Stimulated activated CD4-positive, alpha-beta T cell treated with anti-CD3 and anti-CD28 coated beads, Interleukin-2, amount 100 ng/mL, for 48 hours (primary cell): ENCODE results near the gene SYNPR.

Source experiments
- DNase-seq, 2 donors: peaks; one replicate each; pipeline ENCODE4 v3.0.0-alpha.2; 2020

The SYNPR gene

DNA sequence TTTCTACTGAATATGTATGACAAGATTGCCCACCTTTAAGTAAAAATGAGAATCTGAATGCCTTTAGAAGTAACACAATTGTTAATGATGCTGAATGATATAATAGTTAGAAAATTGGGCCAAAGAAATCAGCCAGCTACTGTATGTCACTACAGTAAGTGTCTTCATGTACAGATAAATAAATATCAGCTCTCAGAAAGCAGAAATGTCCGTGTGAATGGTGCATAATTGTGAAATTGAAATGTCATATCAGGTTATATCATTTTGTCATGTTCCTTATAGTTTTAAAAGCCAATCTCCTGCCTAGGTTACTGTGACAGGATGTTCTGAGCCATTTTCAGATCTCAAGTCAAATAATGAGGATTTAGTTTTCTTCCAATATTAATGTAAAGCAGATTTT lies 283.8 kb downstream of the SYNPR start:
- DNase-seq, result no peak

GRCh38 chr3:63562323-63562722 lies 284.2 kb downstream of the SYNPR start:
- DNase-seq, result no peak

GRCh38 chr3:63563572-63563971 lies 285.5 kb downstream of the SYNPR start:
- DNase-seq, result no peak

GRCh38 chr3:63565220-63565619 lies 287.1 kb downstream of the SYNPR start:
- no peak for DNase-seq

GRCh38 chr3:63571682-63572081 lies 293.6 kb downstream of the SYNPR start:
- no peak for DNase-seq

DNA sequence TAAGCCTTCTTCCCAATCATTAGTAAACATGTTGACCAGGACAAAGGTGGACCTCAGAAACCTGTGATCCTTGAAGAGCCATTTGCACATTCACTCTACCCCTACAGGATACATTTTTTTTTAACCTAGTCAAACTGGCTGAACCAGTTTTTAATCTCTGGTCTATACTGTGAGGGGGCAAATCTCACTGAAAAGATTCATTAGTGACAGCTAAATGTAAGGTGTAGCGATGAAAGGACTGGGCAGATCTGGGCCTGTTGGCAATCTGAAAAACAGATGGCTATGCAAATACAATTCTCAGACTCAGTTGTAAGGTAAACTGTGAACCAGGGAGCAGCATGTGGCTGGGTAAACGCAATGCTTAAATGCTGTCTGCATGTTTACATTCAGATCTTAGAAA lies 298.7 kb downstream of the SYNPR start:
- DNase-seq, result no peak

- no peak for DNase-seq
These were observed 300.8 kb downstream of the SYNPR start for GRCh38 chr3:63578858-63579257.

GRCh38 chr3:63580151-63580550 lies 302.0 kb downstream of the SYNPR start:
- DNase-seq, result no peak

DNA sequence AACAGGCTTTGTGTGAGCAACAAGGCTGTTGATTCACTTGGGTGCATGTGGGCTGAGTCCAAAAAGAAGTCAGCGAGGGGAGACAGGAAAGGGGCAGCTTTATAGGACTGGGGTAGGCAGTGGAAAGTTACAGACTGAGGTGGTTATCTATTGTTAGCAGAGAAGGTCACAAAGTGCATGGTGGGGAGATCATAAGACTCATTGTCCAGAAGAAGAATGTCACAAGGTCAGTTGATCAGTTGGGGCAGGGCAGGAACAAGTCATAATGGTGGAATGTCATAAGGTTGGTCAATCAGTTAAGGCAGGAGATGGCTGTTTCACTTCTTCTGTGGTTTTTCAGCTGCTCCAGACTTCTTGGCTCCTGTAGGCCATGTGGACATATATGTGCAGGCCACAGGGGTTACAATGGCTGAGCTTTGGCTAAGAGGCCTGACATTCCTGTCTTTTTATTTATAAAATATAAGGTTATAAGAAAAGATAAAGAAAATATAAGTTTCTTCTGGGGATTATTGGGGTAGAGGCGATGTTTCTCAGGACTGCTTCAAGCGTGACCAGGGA lies 304.9 kb downstream of the SYNPR start:
- no peak for DNase-seq

DNA sequence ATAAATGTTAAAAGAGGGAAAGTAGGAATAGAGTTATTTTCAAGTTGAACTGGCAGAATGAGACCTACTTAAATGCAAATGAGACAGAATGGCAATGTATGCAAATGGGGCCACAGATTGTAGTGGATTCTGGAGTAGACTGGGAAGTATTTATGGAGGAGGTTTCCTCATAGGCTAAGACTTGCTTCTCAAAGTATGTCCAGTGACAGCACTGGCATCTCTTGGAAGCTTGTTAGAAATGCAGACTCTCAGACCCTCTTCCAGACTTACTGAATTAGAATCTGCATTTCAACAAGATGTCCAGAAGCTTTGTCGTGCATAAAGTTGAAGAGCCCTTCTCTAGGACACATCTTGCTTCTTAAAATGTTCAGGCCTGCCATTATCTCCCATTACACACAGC lies 306.6 kb downstream of the SYNPR start:
- no peak for DNase-seq

GRCh38 chr3:63585927-63586326 lies 307.8 kb downstream of the SYNPR start:
- DNase-seq, result no peak

DNA sequence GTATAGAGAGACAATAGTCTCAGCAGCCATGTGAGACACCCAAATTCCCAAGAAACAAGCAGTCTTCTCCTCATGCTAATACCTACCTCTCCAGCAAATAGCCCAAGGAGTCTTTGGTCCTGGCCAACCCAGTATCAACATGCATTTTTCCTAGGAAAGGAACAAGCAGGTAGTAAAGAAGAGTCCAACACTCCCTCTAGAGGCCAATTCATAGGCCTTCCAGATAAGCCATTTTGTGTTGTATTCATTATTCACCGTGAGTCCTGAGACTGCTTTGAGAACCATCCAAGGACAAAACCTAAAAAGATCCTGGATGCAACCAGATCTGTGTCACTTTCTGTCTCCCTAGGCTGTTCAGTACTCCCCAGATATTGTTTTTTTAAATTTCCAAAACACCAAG lies 310.8 kb downstream of the SYNPR start:
- no peak for DNase-seq

GRCh38 chr3:63593779-63594178 lies 315.7 kb downstream of the SYNPR start:
- no peak for DNase-seq

GRCh38 chr3:63595221-63595620 lies 317.1 kb downstream of the SYNPR start:
- no peak for DNase-seq

GRCh38 chr3:63597019-63597418 lies 318.9 kb downstream of the SYNPR start:
- no peak for DNase-seq

DNA sequence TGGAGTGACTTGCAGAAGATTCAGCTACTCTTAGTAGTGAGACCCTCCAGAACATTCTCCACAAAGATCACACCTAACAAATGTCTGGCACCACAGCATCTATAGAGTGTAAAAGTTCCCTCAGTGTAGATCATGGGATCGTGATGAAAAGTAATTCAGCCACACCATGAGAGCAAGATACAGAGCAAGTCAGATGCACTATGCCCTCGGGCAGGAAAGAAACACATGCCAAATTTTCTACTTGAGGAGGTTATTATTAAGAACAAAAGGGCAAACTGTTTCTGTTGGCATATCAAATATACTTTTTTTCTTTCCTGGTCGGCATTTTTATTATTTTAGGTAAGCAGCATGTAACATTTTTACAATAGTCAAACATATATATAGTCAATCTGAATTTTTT lies 329.6 kb downstream of the SYNPR start:
- no peak for DNase-seq

GRCh38 chr3:63609408-63609807 lies 331.3 kb downstream of the SYNPR start:
- DNase-seq, result no peak

DNA sequence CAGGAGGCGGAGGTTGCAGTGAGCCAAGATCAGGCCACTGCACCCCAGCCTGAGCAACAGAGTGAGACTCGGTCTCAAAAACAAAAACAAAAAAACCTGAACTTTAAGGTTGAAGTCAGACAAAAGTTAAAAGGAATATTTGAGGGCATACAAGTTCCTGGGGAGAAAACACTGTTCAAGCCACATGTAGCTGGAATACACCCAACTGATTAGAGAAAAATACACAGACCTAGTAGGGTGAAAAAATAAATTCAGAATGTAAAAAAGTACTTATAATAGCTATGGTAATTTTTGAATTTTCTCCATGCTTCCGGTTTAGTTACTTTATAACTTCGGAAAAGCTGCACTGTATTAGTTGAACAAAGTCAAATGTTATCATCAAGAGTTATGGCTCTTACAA lies 331.7 kb downstream of the SYNPR start:
- no peak for DNase-seq

- no peak for DNase-seq
These were observed 333.3 kb downstream of the SYNPR start for GRCh38 chr3:63611382-63611781.

DNA sequence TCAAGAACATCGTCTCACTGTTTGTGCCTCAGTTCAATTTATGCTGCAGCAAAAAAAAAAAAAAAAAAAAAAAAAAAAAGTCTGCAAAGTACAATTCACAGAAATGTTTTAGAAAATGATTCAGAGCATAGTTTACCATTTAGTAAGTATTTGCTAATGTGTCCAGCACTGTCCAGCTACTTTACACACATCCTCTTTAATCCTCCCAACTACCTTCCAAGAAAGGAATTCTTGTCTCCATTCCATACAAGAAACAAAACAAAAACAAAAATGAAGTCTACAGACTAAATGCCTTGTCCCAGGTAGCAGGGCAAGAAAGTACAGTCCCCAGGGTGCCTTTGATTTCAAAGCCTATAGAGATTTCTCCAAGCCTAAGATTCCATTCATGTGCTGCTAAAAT lies 335.5 kb downstream of the SYNPR start:
- no peak for DNase-seq

- DNase-seq, result no peak
These were observed 339.3 kb downstream of the SYNPR start for GRCh38 chr3:63617391-63617790.

DNA sequence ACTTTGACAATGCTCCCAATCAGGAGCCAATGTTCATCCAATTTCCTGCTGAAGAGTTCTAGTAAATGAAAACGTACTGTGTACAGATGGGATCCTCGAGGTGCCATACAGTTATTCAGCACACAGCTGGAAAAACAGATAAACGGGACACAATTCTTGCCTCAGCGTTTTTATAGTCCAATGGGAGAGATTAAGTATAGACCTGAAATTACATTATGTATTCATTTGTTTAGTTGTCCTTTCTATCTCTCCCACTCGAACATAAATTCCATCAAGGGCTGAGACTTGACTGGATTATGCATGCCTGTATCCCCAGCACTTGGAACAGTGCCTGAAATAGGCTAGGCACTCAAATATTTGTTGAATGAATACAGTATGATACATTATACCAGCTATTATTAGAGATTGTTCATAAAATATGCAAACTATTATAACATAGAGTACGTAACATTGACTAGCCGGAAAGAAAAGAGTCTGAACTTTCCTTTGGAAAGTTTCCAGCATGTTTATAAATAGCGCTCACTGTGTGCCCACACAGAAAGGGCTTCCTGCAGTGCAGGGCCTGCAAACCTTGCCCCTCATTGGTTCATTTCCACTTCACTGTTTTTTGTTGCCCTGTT lies 346.9 kb downstream of the SYNPR start:
- no peak for DNase-seq

DNA sequence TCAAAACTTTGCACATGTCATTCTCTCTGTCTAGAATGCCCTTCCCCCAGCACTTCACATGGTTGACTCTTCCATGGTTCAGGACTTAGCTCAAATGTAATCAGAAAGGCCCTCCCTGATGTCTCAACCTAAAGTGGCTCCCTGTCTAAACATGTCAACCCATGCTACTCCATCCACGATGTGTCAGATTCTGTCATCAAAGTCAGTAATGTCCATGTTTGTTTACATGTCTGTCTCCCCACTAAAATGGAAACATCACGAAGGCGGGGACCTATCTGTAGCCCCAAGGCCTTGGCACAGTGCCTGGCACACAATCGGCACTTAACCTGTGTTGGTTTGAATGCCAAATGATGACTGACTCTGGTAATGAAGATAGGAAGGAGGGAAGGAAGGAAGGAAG lies 353.6 kb downstream of the SYNPR start:
- DNase-seq, result no peak

GRCh38 chr3:63635186-63635585 lies 357.1 kb downstream of the SYNPR start:
- DNase-seq, result no peak

DNA sequence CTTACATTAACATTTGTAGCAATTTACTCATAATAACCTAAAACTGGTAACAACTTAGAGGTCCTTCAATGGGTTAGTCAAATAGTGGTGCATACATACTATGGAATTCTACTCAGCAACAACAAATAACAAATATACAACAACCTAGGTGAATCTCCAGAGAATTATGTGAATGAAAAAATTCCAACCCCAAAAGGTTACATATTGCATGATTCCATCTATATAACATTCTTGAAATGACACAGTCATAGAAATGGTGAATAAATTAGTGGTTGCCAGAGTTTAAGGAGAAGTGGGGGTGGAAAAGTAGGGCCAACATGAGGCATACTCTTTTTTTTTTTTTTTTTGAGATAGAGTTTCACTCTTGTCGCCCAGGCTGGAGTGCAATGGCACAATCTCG lies 361.7 kb downstream of the SYNPR start:
- DNase-seq, result no peak
